H1 (cell line): ENCODE results near the gene MTFR1L. TPM values are rescaled to one million over a fixed set of nuclear protein-coding genes. Genes with fewer than 3 reads are reported as not detected.

Source experiments
- CTCF ChIA-PET: fragments of 300-600 bp; sonication (Branson Sonifier 250); formaldehyde crosslinking; loops from one replicate; lab custom pipeline; 2021; ENCODE audit not compliant: partially characterized antibody; lab: Charles Lee
- POLR2A ChIA-PET: fragments of 300-600 bp; sonication (Branson Sonifier 250); formaldehyde crosslinking; loops from one replicate; lab custom pipeline; 2021; ENCODE audit warnings: inconsistent platforms; ENCODE audit not compliant: partially characterized antibody; lab: Charles Lee
- DNase-seq, 2 experiments: peaks; one replicate each; pipeline versions ENCODE4 v3.0.0 to v3.0.0-alpha.2; 2010 to 2022; ENCODE audit warnings: low spot score in 2 of 2, low read depth in 1 of 2, mixed read lengths in 1 of 2
- FAIRE-seq: peaks from 2 replicates; lab custom pipeline; 2011; peaks lifted over from hg19 to GRCh38; lab: Jason Lieb, UNC
- H2AFZ ChIP-seq: 2 replicates; pipeline ENCODE4 v1.8.1; 2012; ENCODE audit warnings: low read length, inconsistent platforms
- H2AK5ac ChIP-seq: 2 replicates; pipeline ENCODE4 v1.6.1; 2013; ENCODE audit warnings: low read depth, low read length
- H2BK120ac ChIP-seq: replicated peaks from 2 replicates; pipeline ENCODE3; 2013; ENCODE audit warnings: low read depth, low read length, inconsistent platforms
- H2BK12ac ChIP-seq: 2 replicates; pipeline ENCODE4 v1.6.1; 2013; ENCODE audit warnings: low read depth, low read length
- H2BK15ac ChIP-seq: 2 replicates; pipeline ENCODE4 v1.6.1; 2013; ENCODE audit warnings: low read length
- H2BK20ac ChIP-seq: 2 replicates; pipeline ENCODE4 v1.6.1; 2013; ENCODE audit warnings: low read length
- H2BK5ac ChIP-seq: 2 replicates; pipeline ENCODE4 v1.6.1; 2013; ENCODE audit warnings: low read depth, low read length
- H3K14ac ChIP-seq: 2 replicates; pipeline ENCODE4 v1.6.1; 2013; ENCODE audit warnings: inconsistent platforms; ENCODE audit not compliant: insufficient read length
- H3K18ac ChIP-seq: 2 replicates; pipeline ENCODE4 v1.6.1; 2013; ENCODE audit warnings: low read length; ENCODE audit errors: extremely low read depth
- H3K23ac ChIP-seq: 2 replicates; pipeline ENCODE4 v1.6.1; 2013; ENCODE audit warnings: inconsistent platforms; ENCODE audit not compliant: insufficient read length
- H3K23me2 ChIP-seq: 2 replicates; pipeline ENCODE4 v1.6.1; 2013; ENCODE audit warnings: low read depth, low read length
- H3K27ac ChIP-seq: 2 replicates; pipeline ENCODE4 v1.6.1; 2011; ENCODE audit warnings: low read depth, low read length, inconsistent platforms
- H3K27me3 ChIP-seq, 4 experiments: replicated peaks in 1 of 4; 1 replicate in 1 of 4; 2 replicates in 3 of 4; pipeline versions ENCODE4 v1.6.1 to v1.8.1; 2011 to 2013; ENCODE audit warnings: low read length in 3 of 4, mild to moderate bottlenecking in 3 of 4, inconsistent platforms in 2 of 4, mixed read lengths in 2 of 4, moderate library complexity in 1 of 4; ENCODE audit not compliant: control insufficient read depth in 3 of 4, insufficient read depth in 3 of 4; ENCODE audit errors: extremely low read depth in 1 of 4
- H3K36me3 ChIP-seq, 4 experiments: 2 replicates each; pipeline versions ENCODE4 v1.6.1 to v1.8.1; 2011 to 2013; ENCODE audit warnings: mild to moderate bottlenecking in 4 of 4, low read length in 3 of 4, moderate library complexity in 2 of 4, control low read depth in 1 of 4, inconsistent platforms in 1 of 4; ENCODE audit not compliant: insufficient read depth in 4 of 4, control insufficient read depth in 2 of 4
- H3K4ac ChIP-seq: replicated peaks from 2 replicates; pipeline ENCODE3; 2013; ENCODE audit warnings: low read length, low read depth, mixed read lengths, inconsistent platforms; ENCODE audit not compliant: insufficient read length
- H3K4me1 ChIP-seq, 4 experiments: replicated peaks in 1 of 4; 1 replicate in 1 of 4; 2 replicates in 3 of 4; pipeline versions ENCODE4 v1.6.1 to v1.8.1; 2011 to 2013; ENCODE audit warnings: low read length in 3 of 4, inconsistent platforms in 2 of 4, mixed read lengths in 1 of 4; ENCODE audit not compliant: insufficient read depth in 4 of 4, control insufficient read depth in 3 of 4
- H3K4me2 ChIP-seq, 2 experiments: 2 replicates each; pipeline versions ENCODE4 v1.6.1 to v1.8.1; 2011 to 2013; ENCODE audit warnings: low read depth in 2 of 2, low read length in 2 of 2, control low read depth in 1 of 2, inconsistent platforms in 1 of 2, mild to moderate bottlenecking in 1 of 2; ENCODE audit not compliant: insufficient read depth in 1 of 2
- H3K4me3 ChIP-seq, 4 experiments: fragments of 200-600, 300-600 bp in 1 of 4; sonication (generic), shearing (Covaris generic), sonication (Bioruptor Twin) in 1 of 4; 2 replicates each; pipeline versions ENCODE4 v1.5.1 to v1.8.1; 2011 to 2016; ENCODE audit warnings: low read length in 4 of 4, low read depth in 3 of 4, control low read depth in 2 of 4, inconsistent platforms in 2 of 4, mild to moderate bottlenecking in 2 of 4, mixed read lengths in 1 of 4, moderate library complexity in 1 of 4; ENCODE audit not compliant: insufficient read depth in 2 of 4; ENCODE audit errors: extremely low read depth in 1 of 4
- H3K56ac ChIP-seq: replicated peaks from 2 replicates; pipeline ENCODE3; 2013; ENCODE audit warnings: low read depth, mild to moderate bottlenecking, mixed read lengths, low read length, inconsistent platforms; ENCODE audit not compliant: insufficient read length
- H3K79me1 ChIP-seq: 2 replicates; pipeline ENCODE4 v1.6.1; 2013; ENCODE audit warnings: low read depth, low read length, control low read depth
- H3K79me2 ChIP-seq, 2 experiments: 2 replicates each; pipeline versions ENCODE4 v1.6.1 to v1.8.1; 2012 to 2013; ENCODE audit warnings: low read length in 2 of 2, mild to moderate bottlenecking in 2 of 2, inconsistent platforms in 1 of 2; ENCODE audit not compliant: insufficient read depth in 2 of 2, control insufficient read depth in 1 of 2
- H3K9ac ChIP-seq, 4 experiments: replicated peaks in 1 of 4; 1 replicate in 1 of 4; 2 replicates in 3 of 4; pipeline versions ENCODE4 v1.6.1 to v1.8.1; 2011 to 2013; ENCODE audit warnings: low read depth in 3 of 4, low read length in 3 of 4, control low read depth in 2 of 4, mild to moderate bottlenecking in 2 of 4, moderate library complexity in 2 of 4, inconsistent platforms in 1 of 4; ENCODE audit errors: extremely low read depth in 1 of 4
- H3K9me3 ChIP-seq, 2 experiments: 2 replicates each; pipeline versions ENCODE4 v1.6.1 to v1.8.1; 2012 to 2013; ENCODE audit warnings: mild to moderate bottlenecking in 2 of 2, moderate library complexity in 2 of 2, control low read depth in 1 of 2, inconsistent platforms in 1 of 2, low read depth in 1 of 2, low read length in 1 of 2, mixed read lengths in 1 of 2; ENCODE audit not compliant: insufficient read depth in 2 of 2
- H4K20me1 ChIP-seq, 2 experiments: replicated peaks in 1 of 2; 2 replicates each; pipeline versions ENCODE3 to v1.8.1; 2011 to 2013; ENCODE audit warnings: inconsistent platforms in 2 of 2, low read length in 2 of 2, mild to moderate bottlenecking in 1 of 2; ENCODE audit not compliant: insufficient read depth in 2 of 2, control insufficient read depth in 1 of 2
- H4K5ac ChIP-seq: 2 replicates; pipeline ENCODE4 v1.6.1; 2013; ENCODE audit warnings: low read length, low read depth, mixed read lengths, inconsistent platforms; ENCODE audit not compliant: insufficient read length
- H4K8ac ChIP-seq: 2 replicates; pipeline ENCODE4 v1.8.0; 2013; ENCODE audit warnings: mild to moderate bottlenecking, moderate library complexity, low read length, inconsistent platforms; ENCODE audit not compliant: insufficient read depth; ENCODE audit errors: extremely low read depth
- H4K91ac ChIP-seq: replicated peaks from 2 replicates; pipeline ENCODE3; 2013; ENCODE audit warnings: low read length, mixed read lengths, inconsistent platforms; ENCODE audit not compliant: insufficient read length
- BRCA1 ChIP-seq: IDR thresholded peaks from 2 replicates; pipeline ENCODE4 v1.6.1; 2012; ENCODE audit warnings: low read depth, low read length, improper control_type of control experiment
- EP300 ChIP-seq, 2 experiments: IDR thresholded peaks; 1 replicate in 1 of 2; 2 replicates in 1 of 2; pipeline ENCODE4 v1.6.1; 2011 to 2012; ENCODE audit warnings: low read depth in 2 of 2, low read length in 2 of 2, mild to moderate bottlenecking in 2 of 2, borderline replicate concordance in 1 of 2, inconsistent platforms in 1 of 2, moderate library complexity in 1 of 2
- EZH2 ChIP-seq: fragments of 200-600 bp; sonication (generic); IDR thresholded peaks from 2 replicates; pipeline ENCODE4 v1.7.1; 2012; ENCODE audit warnings: low read depth, mild to moderate bottlenecking, moderate library complexity, low read length, inconsistent platforms; ENCODE audit not compliant: severe bottlenecking
- GTF2F1 ChIP-seq: IDR thresholded peaks from 2 replicates; pipeline ENCODE4 v1.6.1; 2012; ENCODE audit warnings: low read depth, low read length, improper control_type of control experiment, borderline replicate concordance
- HDAC6 ChIP-seq: IDR thresholded peaks from one replicate; pipeline ENCODE4 v1.7.1; 2012; ENCODE audit warnings: low read depth, mild to moderate bottlenecking, inconsistent platforms, low read length, moderate library complexity
- JUN ChIP-seq: IDR thresholded peaks from 2 replicates; pipeline ENCODE4 v1.6.1; 2011; ENCODE audit warnings: low read depth, mild to moderate bottlenecking, improper control_type of control experiment, low read length
- PHF8 ChIP-seq: fragments of 200-600 bp; sonication (generic); conservative IDR thresholded peaks from 2 replicates; pipeline ENCODE4 v1.7.1; 2012; ENCODE audit warnings: low read depth, mild to moderate bottlenecking, inconsistent platforms, low read length, moderate library complexity
- POU5F1 ChIP-seq: IDR thresholded peaks from 2 replicates; pipeline ENCODE4 v1.6.1; 2011; ENCODE audit warnings: low read depth, mild to moderate bottlenecking, low read length, moderate library complexity
- SAP30 ChIP-seq: fragments of 300-600 bp; sonication (generic); IDR thresholded peaks from 2 replicates; pipeline ENCODE4 v1.7.1; 2012; ENCODE audit warnings: low read length, moderate library complexity, mild to moderate bottlenecking, inconsistent platforms; ENCODE audit not compliant: insufficient read depth, insufficient replicate concordance
- SIN3A ChIP-seq, 2 experiments: IDR thresholded peaks in 1 of 2; conservative IDR thresholded peaks in 1 of 2; 2 replicates each; pipeline ENCODE4 v1.6.1; 2011 to 2012; ENCODE audit warnings: low read length in 2 of 2, improper control_type of control experiment in 1 of 2, low read depth in 1 of 2, mild to moderate bottlenecking in 1 of 2
- SIX5 ChIP-seq: IDR thresholded peaks from 2 replicates; pipeline ENCODE4 v1.6.1; 2011; ENCODE audit warnings: mild to moderate bottlenecking, low read depth, low read length
- SP2 ChIP-seq: IDR thresholded peaks from 2 replicates; pipeline ENCODE4 v1.6.1; 2012; ENCODE audit warnings: mild to moderate bottlenecking, low read length, inconsistent platforms
- WGBS, 2 experiments: shearing (Covaris generic) in 1 of 2; methylation state at CpG; one replicate each; pipeline versions ENCODE4 v1.1.6 to v1.1.7; 2013 to 2015; ENCODE audit warnings: low lambda C conversion rate in 2 of 2, mixed read lengths in 2 of 2, inconsistent platforms in 1 of 2, low coverage in 1 of 2, missing lambda C conversion rate in 1 of 2; ENCODE audit not compliant: insufficient replicate concordance in 2 of 2, insufficient coverage in 1 of 2, insufficient read length in 1 of 2; ENCODE audit errors: extremely low coverage in 1 of 2, missing lambda C conversion rate in 1 of 2; 5-methylcytosine and 5-hydroxymethylcytosine counted together
- polyA plus RNA-seq, 7 experiments: library from polyadenylated mRNA; depleted of rRNA in 3 of 7; stranded (reverse) in 5 of 7; unstranded in 2 of 7; fragments of >200 nt in 5 of 7; fragments of 200-250 nt in 2 of 7; gene quantifications; 1 replicate in 5 of 7; 2 replicates in 1 of 7; 4 replicates in 1 of 7; pipeline versions ENCODE4 v1.2.1 to v1.2.3, GENCODE V29; 2011 to 2013; ENCODE audit warnings: missing spikeins in 2 of 7, mixed read lengths in 2 of 7
- total RNA-seq: library from RNA; stranded (reverse); fragmentation: NEBNext Ultra II Directional; extraction: Animal tissue kit (Norgen Biotek cat#: 25700); gene quantifications from 2 replicates; pipeline ENCODE4 v1.2.1, GENCODE V29; 2021

MTFR1L gene
- total and polyA plus RNA-seq, 2 of the 8 experiments (the other 6 are each of a cell fraction or from before 2014, with no cell fraction given) = 20.8 to 23.1 TPM

DNA sequence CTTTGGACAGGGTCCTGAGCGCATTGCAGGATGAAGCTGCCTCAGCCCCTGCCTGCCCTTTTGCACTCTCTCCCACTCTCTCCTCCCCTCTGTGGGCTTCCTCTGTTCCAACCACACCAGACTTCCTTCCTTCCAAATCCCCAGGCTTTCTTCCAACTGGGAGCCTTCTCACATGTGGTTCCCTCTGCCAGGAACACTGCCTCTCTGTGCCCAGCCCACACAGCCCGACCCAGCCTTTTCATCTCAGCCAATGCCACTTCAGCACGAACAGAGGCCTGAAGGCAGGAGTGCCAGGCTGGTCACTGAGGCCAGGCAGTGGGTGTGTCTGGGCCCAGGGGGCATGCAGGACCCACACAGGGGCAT, 13.9 kb upstream of the MTFR1L start:
- H3K18ac ChIP-seq = no peak overlapping the region
- CTCF ChIA-PET = interaction anchor here (1.0 to 1.3 kb wide), 2 partner anchors 8 to 233 kb away, joined by 3 to 5 read pairs; no protein-coding TSS in a partner anchor
- H3K4me3 ChIP-seq = no peak overlapping the region
- H2AFZ ChIP-seq = no peak overlapping the region
- no peak overlapping the region for H4K5ac ChIP-seq
- TF ChIP-seq GTF2F1 (no peak), SIX5 (no peak), BRCA1 (no peak), HDAC6 (no peak), SIN3A (conservative IDR thresholded peaks at IDR 0.05 in 1 of 2, IDR thresholded peaks at IDR 0.05 in 1 of 2; ENCODE audit: low read depth in 1 of 2, low read length in 2 of 2) (no peak), JUN (no peak), SP2 (no peak), PHF8 (no peak), EZH2 (no peak), EP300 (IDR thresholded peaks at IDR 0.05; ENCODE audit: borderline replicate concordance in 1 of 2, low read depth in 2 of 2, low read length in 2 of 2) (no peak), SAP30 (no peak), POU5F1 (no peak)
- TF ChIP-seq, all 59 proteins: peak for 0
- H3K36me3 ChIP-seq = peaks cover 0 to 13% (median 5%) of the 10 kb centered on the region in 4 experiments; a peak in 4 of 8 replicates
- no peak overlapping the region for H3K4ac ChIP-seq
- H2BK20ac ChIP-seq = no peak overlapping the region
- H4K8ac ChIP-seq = no peak overlapping the region
- no peaks in the 10 kb centered on the region for H3K9me3 ChIP-seq
- H4K91ac ChIP-seq = no peak overlapping the region
- H4K20me1 ChIP-seq = peaks cover 0 to 10% of the 10 kb centered on the region in 2 experiments
- POLR2A ChIA-PET = no interaction called here
- no peak overlapping the region for H3K4me2 ChIP-seq
- H3K27me3 ChIP-seq = no peaks in the 10 kb centered on the region
- H2AK5ac ChIP-seq = no peak overlapping the region
- H3K14ac ChIP-seq = no peak overlapping the region
- H2BK15ac ChIP-seq = no peak overlapping the region
- 92% methylated on average over 3 of the region's 3 CpGs; no CpG with 5 or more reads in 1 of the 2 experiments for WGBS, 2 experiments
- no peaks in the 10 kb centered on the region; the same call in 1 of the 2 replicates for H3K79me1 ChIP-seq
- no peak overlapping the region for H3K27ac ChIP-seq
- no peak overlapping the region for H2BK5ac ChIP-seq
- H3K9ac ChIP-seq = no peak overlapping the region
- peaks cover 1% of the 10 kb centered on the region; the same call in 1 of the 2 replicates for H3K23me2 ChIP-seq
- no peak overlapping the region for H3K56ac ChIP-seq
- no peak overlapping the region for H2BK120ac ChIP-seq
- H2BK12ac ChIP-seq = no peak overlapping the region
- H3K23ac ChIP-seq = no peak overlapping the region
- peaks cover 2 to 3% (median 2%) of the 10 kb centered on the region in 4 experiments; a peak in 5 of 7 replicates for H3K4me1 ChIP-seq
- no peak for FAIRE-seq
- no peaks in the 10 kb centered on the region for H3K79me2 ChIP-seq
- no peak for DNase-seq
